Measurements from ENCODE around the gene RAB34. TPM values are rescaled to one million over a fixed set of nuclear protein-coding genes. Genes with fewer than 3 reads are reported as not detected.

The RAB34 gene
- total RNA-seq, 2 experiments from 2014 or later, result 7.6 to 8.2 TPM

- H3K36me3 Mint-ChIP-seq, result no peaks in the 10 kb centered on the region
- H3K4me3 Mint-ChIP-seq, result peak overlapping the region; percentile 88
- no peak for DNase-seq
- peaks cover 29% of the 10 kb centered on the region for H3K27me3 Mint-ChIP-seq
- no peaks in the 10 kb centered on the region for H3K9me3 Mint-ChIP-seq
- peak overlapping the region; percentile 94 for H3K27ac Mint-ChIP-seq
- peaks cover 17% of the 10 kb centered on the region for H3K4me1 Mint-ChIP-seq
Observed at GRCh38 chr17:28712705-28713415, 4.8 kb downstream of the RAB34 start.

GRCh38 chr17:28712032-28712704, 5.5 kb downstream of the RAB34 start:
- H3K36me3 Mint-ChIP-seq, result no peaks in the 10 kb centered on the region
- no peaks in the 10 kb centered on the region for H3K9me3 Mint-ChIP-seq
- peak; percentile 80 for DNase-seq
- H3K4me3 Mint-ChIP-seq, result peak overlapping the region; percentile 88
- H3K4me1 Mint-ChIP-seq, result peaks cover 16% of the 10 kb centered on the region
- H3K27ac Mint-ChIP-seq, result peak overlapping the region; percentile 94
- peaks cover 28% of the 10 kb centered on the region for H3K27me3 Mint-ChIP-seq

- H3K36me3 Mint-ChIP-seq, result no peaks in the 10 kb centered on the region
- H3K27ac Mint-ChIP-seq, result peak within 1 kb of the TSS; percentile 94
- DNase-seq, result no peak
- H3K9me3 Mint-ChIP-seq, result no peaks in the 10 kb centered on the region
- peaks cover 16% of the 10 kb centered on the region for H3K4me1 Mint-ChIP-seq
- H3K27me3 Mint-ChIP-seq, result peaks cover 27% of the 10 kb centered on the region
- H3K4me3 Mint-ChIP-seq, result peak within 1 kb of the TSS; percentile 88
Observed at GRCh38 chr17:28711723-28712031, 6.0 kb downstream of the RAB34 start, which contains the start of gene PROCA1. TSS of gene PROCA1 (minus strand) at chr17:28711888. CDS start at chr17:28711660, 228 bp downstream.

- no peaks in the 10 kb centered on the region for H3K36me3 Mint-ChIP-seq
- H3K9me3 Mint-ChIP-seq, result no peaks in the 10 kb centered on the region
- peak overlapping the region; percentile 94 for H3K27ac Mint-ChIP-seq
- peaks cover 21% of the 10 kb centered on the region for H3K27me3 Mint-ChIP-seq
- H3K4me3 Mint-ChIP-seq, result peak overlapping the region; percentile 88
- DNase-seq, result peak; percentile 95
- H3K4me1 Mint-ChIP-seq, result peaks cover 16% of the 10 kb centered on the region
Observed at GRCh38 chr17:28710861-28711722, 6.6 kb downstream of the RAB34 start.

- Mint-ChIP-seq H3K4me1 (peaks cover 13% of the 10 kb centered on the region), H3K27ac (peak overlapping the region; percentile 39), H3K36me3 (peaks cover 7% of the 10 kb centered on the region), H3K9me3 (no peaks in the 10 kb centered on the region), H3K4me3 (no peak overlapping the region), H3K27me3 (no peaks in the 10 kb centered on the region)
- DNase-seq, result no peak
Observed at GRCh38 chr17:28707339-28707720, 10.3 kb downstream of the RAB34 start.

- Mint-ChIP-seq H3K4me3 (no peak overlapping the region), H3K9me3 (no peaks in the 10 kb centered on the region), H3K4me1 (peaks cover 11% of the 10 kb centered on the region), H3K36me3 (peaks cover 10% of the 10 kb centered on the region), H3K27ac (peak overlapping the region; percentile 39), H3K27me3 (no peaks in the 10 kb centered on the region)
- DNase-seq, result no peak
Observed at GRCh38 chr17:28706471-28707338, 11.0 kb downstream of the RAB34 start.

GRCh38 chr17:28705728-28706334, 11.8 kb downstream of the RAB34 start:
- Mint-ChIP-seq H3K4me3 (no peak overlapping the region), H3K9me3 (no peaks in the 10 kb centered on the region), H3K36me3 (peaks cover 16% of the 10 kb centered on the region), H3K27me3 (no peaks in the 10 kb centered on the region), H3K4me1 (peaks cover 6% of the 10 kb centered on the region), H3K27ac (no peak overlapping the region)
- DNase-seq, result no peak

- Mint-ChIP-seq H3K27me3 (no peaks in the 10 kb centered on the region), H3K9me3 (no peaks in the 10 kb centered on the region), H3K4me3 (no peak overlapping the region), H3K4me1 (peaks cover 2% of the 10 kb centered on the region), H3K36me3 (peaks cover 17% of the 10 kb centered on the region), H3K27ac (no peak overlapping the region)
- no peak for DNase-seq
Observed at GRCh38 chr17:28705074-28705659, 12.5 kb downstream of the RAB34 start.

GRCh38 chr17:28704219-28704858, 13.3 kb downstream of the RAB34 start:
- peaks cover 22% of the 10 kb centered on the region for H3K36me3 Mint-ChIP-seq
- no peak overlapping the region for H3K4me3 Mint-ChIP-seq
- H3K27me3 Mint-ChIP-seq, result no peaks in the 10 kb centered on the region
- no peak overlapping the region for H3K27ac Mint-ChIP-seq
- H3K4me1 Mint-ChIP-seq, result no peaks in the 10 kb centered on the region
- DNase-seq, result no peak
- no peaks in the 10 kb centered on the region for H3K9me3 Mint-ChIP-seq

- H3K9me3 Mint-ChIP-seq, result no peaks in the 10 kb centered on the region
- H3K4me3 Mint-ChIP-seq, result no peak overlapping the region
- DNase-seq, result no peak
- no peaks in the 10 kb centered on the region for H3K4me1 Mint-ChIP-seq
- no peak overlapping the region for H3K27ac Mint-ChIP-seq
- H3K27me3 Mint-ChIP-seq, result no peaks in the 10 kb centered on the region
- peaks cover 23% of the 10 kb centered on the region for H3K36me3 Mint-ChIP-seq
Observed at GRCh38 chr17:28703552-28704218, 14.0 kb downstream of the RAB34 start.

- DNase-seq, result no peak
- H3K36me3 Mint-ChIP-seq, result peaks cover 27% of the 10 kb centered on the region
- H3K9me3 Mint-ChIP-seq, result no peaks in the 10 kb centered on the region
Observed at GRCh38 chr17:28702752-28703150, 14.9 kb downstream of the RAB34 start.

GRCh38 chr17:28702026-28702751, 15.5 kb downstream of the RAB34 start:
- Mint-ChIP-seq H3K27ac (no peak overlapping the region), H3K4me3 (no peak overlapping the region), H3K4me1 (no peaks in the 10 kb centered on the region), H3K9me3 (no peaks in the 10 kb centered on the region), H3K36me3 (peaks cover 28% of the 10 kb centered on the region), H3K27me3 (no peaks in the 10 kb centered on the region)
- DNase-seq, result no peak

More at GRCh38 chr17:28702752-28703150, 14.9 kb downstream of the RAB34 start:
- no peaks in the 10 kb centered on the region for H3K27me3 Mint-ChIP-seq
- no peak overlapping the region for H3K27ac Mint-ChIP-seq
- no peaks in the 10 kb centered on the region for H3K4me1 Mint-ChIP-seq
- H3K4me3 Mint-ChIP-seq, result no peak overlapping the region

Measured in activated naive CD8-positive, alpha-beta T cell treated with anti-CD3 and anti-CD28 coated beads for 36 hours (primary cell).